ENCODE data around the gene NXNL2. TPM values are rescaled to one million over a fixed set of nuclear protein-coding genes. Genes with fewer than 3 reads are reported as not detected.

Gene NXNL2
- total RNA-seq, 1 donor from 2014 or later: not detected

DNA sequence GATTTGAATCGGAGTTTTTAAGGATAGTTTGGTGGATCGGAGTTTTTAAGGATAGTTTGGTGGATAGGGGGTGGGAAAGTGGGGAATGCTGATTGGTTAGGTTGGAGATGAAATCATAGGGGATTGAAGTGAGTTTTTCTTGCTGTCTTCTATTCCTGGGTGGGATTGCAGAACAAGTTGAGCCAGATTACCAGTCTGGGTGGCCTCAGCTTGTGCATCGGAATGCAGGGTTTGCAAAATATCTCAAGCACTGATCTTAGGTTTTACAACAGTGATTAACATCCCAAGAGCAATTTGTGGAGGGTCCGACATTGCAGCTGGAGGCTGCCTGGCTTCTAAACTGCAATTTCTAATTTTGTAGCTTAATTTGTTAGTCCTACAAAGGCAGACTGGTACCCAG lies 23.1 kb upstream of the NXNL2 start:
- Histone ChIP-seq H3K27ac (no peak overlapping the region), H3K27me3 (no peaks in the 10 kb centered on the region), H3K4me3 (no peak overlapping the region), H3K9me3 (no peaks in the 10 kb centered on the region), H3K36me3 (no peaks in the 10 kb centered on the region), H3K4me1 (no peaks in the 10 kb centered on the region)
- intact Hi-C loops (cut with DNase I): no loop called here
- TF ChIP-seq, protein P1, sequence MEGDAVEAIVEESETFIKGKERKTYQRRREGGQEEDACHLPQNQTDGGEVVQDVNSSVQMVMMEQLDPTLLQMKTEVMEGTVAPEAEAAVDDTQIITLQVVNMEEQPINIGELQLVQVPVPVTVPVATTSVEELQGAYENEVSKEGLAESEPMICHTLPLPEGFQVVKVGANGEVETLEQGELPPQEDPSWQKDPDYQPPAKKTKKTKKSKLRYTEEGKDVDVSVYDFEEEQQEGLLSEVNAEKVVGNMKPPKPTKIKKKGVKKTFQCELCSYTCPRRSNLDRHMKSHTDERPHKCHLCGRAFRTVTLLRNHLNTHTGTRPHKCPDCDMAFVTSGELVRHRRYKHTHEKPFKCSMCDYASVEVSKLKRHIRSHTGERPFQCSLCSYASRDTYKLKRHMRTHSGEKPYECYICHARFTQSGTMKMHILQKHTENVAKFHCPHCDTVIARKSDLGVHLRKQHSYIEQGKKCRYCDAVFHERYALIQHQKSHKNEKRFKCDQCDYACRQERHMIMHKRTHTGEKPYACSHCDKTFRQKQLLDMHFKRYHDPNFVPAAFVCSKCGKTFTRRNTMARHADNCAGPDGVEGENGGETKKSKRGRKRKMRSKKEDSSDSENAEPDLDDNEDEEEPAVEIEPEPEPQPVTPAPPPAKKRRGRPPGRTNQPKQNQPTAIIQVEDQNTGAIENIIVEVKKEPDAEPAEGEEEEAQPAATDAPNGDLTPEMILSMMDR (IDR thresholded peaks at IDR 0.05): no peak
- peak in 1 of 2 donors; percentile 7 for DNase-seq (ENCODE audit: low spot score in 2 of 2)

DNA sequence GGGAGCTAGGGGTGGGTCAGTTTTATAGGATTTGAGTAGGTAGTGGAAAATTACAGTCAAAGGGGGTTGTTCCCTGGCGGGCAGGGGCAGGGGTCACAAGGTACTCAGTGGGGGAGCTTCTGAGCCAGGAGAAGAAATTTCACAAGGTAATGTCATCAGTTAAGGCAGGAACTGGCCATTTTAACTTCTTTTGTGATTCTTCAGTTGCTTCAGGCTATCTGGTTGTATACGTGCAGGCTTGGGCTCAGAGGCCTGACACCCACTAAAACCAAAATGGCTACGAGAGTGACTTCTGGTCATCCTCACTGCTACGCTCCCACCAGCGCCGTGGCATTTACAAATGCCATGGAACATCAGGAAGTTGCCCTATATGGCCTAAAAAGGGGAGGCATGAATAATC lies 20.7 kb upstream of the NXNL2 start:
- Histone ChIP-seq H3K4me1 (no peaks in the 10 kb centered on the region), H3K27ac (no peak overlapping the region), H3K4me3 (no peak overlapping the region), H3K27me3 (no peaks in the 10 kb centered on the region), H3K9me3 (no peaks in the 10 kb centered on the region), H3K36me3 (no peaks in the 10 kb centered on the region)
- TF ChIP-seq, protein P1 (IDR thresholded peaks at IDR 0.05): no peak
- no peak for DNase-seq (ENCODE audit: low spot score in 2 of 2)
- intact Hi-C loops (cut with DNase I): no loop called here

DNA sequence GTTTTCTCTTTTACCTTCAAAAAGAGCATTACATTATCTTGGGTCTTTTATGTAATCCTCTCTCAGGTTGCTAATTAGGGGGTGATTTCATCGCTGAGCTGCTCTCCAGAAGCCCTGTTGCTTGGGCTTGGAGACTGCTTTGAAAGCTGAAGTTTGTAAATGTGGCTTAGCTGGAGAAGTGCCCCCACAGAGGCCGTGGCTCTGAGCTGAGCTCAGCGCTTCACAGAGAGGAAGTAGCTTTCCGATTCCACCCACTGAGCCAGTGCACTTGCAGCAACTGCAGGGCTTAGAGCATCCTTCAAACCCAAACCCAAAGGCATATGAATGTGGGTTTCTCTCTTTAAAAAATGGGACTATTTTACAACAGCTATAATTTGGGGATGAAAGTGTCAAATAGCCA lies 13.7 kb upstream of the NXNL2 start:
- Histone ChIP-seq H3K9me3 (no peaks in the 10 kb centered on the region), H3K4me1 (no peaks in the 10 kb centered on the region), H3K36me3 (no peaks in the 10 kb centered on the region), H3K27me3 (no peaks in the 10 kb centered on the region), H3K4me3 (no peak overlapping the region), H3K27ac (no peak overlapping the region)
- TF ChIP-seq, protein P1 (IDR thresholded peaks at IDR 0.05): no peak
- DNase-seq (ENCODE audit: low spot score in 2 of 2): no peak
- intact Hi-C loops (cut with DNase I): no loop called here

DNA sequence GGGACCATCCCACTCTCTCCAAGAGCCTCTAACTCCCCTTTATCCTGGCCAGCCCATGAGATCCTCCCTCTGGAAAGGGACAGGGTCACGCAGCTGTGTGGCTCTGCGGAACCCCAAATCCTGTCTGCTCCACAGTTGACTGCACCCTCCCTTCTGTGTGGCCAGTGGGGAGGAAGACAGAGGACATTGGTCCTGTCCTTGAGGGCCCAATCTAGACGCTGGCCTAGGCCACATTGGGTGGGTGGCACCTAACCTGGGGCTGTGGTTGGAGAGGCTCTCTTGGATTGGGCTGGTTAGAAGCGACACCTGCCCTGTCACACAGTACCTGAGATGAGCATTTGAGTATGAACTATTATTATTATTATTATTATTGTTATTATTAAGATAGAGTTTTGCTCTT lies 12.6 kb upstream of the NXNL2 start:
- Histone ChIP-seq H3K27me3 (no peaks in the 10 kb centered on the region), H3K4me3 (no peak overlapping the region), H3K36me3 (no peaks in the 10 kb centered on the region), H3K4me1 (no peaks in the 10 kb centered on the region), H3K27ac (no peak overlapping the region), H3K9me3 (no peaks in the 10 kb centered on the region)
- intact Hi-C loops (cut with DNase I): no loop called here
- no peak for DNase-seq (ENCODE audit: low spot score in 2 of 2)
- TF ChIP-seq, protein P1 (IDR thresholded peaks at IDR 0.05): no peak

DNA sequence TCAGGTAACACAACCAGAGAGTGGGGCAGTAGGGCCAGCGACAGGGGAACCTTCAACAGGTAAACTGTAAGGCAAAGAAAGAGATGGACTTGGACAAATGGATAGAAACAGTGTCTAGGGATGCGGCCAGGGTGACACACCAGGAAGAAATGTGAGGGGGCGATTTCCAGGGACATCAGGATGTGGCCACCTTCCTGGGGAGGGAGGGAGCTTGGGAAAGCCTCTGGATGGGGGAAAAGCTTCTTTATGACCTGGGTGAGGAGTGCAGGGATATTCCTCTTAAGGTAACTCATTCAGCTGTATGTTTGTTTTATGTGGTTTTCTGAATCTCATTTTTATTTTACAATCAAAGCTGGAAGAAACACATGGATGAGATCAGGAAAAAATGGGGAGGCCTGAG lies 11.9 kb upstream of the NXNL2 start:
- H3K27me3 ChIP-seq: no peaks in the 10 kb centered on the region
- H3K4me3 ChIP-seq: no peak overlapping the region
- no peaks in the 10 kb centered on the region for H3K9me3 ChIP-seq
- H3K36me3 ChIP-seq: no peaks in the 10 kb centered on the region
- DNase-seq (ENCODE audit: low spot score in 2 of 2): no peak
- no peak overlapping the region for H3K27ac ChIP-seq
- TF ChIP-seq, protein P1 (IDR thresholded peaks at IDR 0.05): no peak
- no peaks in the 10 kb centered on the region for H3K4me1 ChIP-seq
- intact Hi-C loops (cut with DNase I): no loop called here

DNA sequence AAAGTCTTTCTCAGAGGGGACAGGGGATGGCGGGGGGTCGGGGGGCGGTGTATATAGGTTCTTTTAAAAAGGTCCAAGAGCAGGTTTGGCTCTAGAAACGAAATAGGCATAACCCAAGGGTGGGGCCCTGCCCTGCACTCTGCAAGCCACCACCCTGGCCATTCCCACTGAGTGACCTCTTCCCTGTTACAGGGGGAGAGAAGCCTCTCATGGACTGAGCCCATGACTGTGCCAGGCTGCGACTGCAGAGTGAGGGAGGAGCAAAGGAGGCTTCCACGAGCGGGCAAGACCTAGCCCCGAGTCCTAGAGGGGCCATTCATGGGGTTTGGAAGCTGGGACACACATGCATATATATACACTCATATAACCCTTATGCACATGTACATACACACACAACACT lies 10.1 kb upstream of the NXNL2 start:
- Histone ChIP-seq H3K27me3 (no peaks in the 10 kb centered on the region), H3K9me3 (no peaks in the 10 kb centered on the region), H3K27ac (no peak overlapping the region), H3K4me3 (no peak overlapping the region), H3K36me3 (no peaks in the 10 kb centered on the region), H3K4me1 (peaks cover 0 to 6% of the 10 kb centered on the region in 2 donors)
- no peak for DNase-seq (ENCODE audit: low spot score in 2 of 2)
- TF ChIP-seq, protein P1 (IDR thresholded peaks at IDR 0.05): no peak
- intact Hi-C loops (cut with DNase I): no loop called here

All from ascending aorta (tissue), 2 donors.